K562 (cell line): ENCODE data around the gene EWSR1. TPM values are rescaled to one million over a fixed set of nuclear protein-coding genes. Genes with fewer than 3 reads are reported as not detected.

Experiments
- ATAC-seq: fragments of 200-7000 bp; cut with Tn5 transposase; 3 replicates; pipeline ENCODE4 v1.9.1; 2020; ENCODE audit warnings: moderate library complexity
- BruUV-seq: library from RNA; stranded (reverse); fragments of 400-500 nt; replicated peaks from 2 replicates; lab custom pipeline; 2021; lab: Mats Ljungman, UMichigan
- CTCF ChIA-PET: fragments of 300-600 bp; formaldehyde crosslinking; extraction: SDS; loops from one replicate; lab custom pipeline; 2021; ENCODE audit warnings: low intra/inter-chr PET ratio; lab: Yijun Ruan, JAX
- POLR2A ChIA-PET: fragments of 300-600, 350-650 bp; sonication (Branson Sonifier 250); formaldehyde crosslinking; extraction: SDS; loops from one replicate; lab custom pipeline; 2021; ENCODE audit warnings: antibody characterized with exemption, inconsistent platforms; lab: Yijun Ruan, JAX
- DNase-seq, 4 experiments: peaks; one replicate each; pipeline versions ENCODE4 v3.0.0 to v3.0.0-alpha.2; 2011 to 2018; ENCODE audit warnings: low spot score in 3 of 4, mixed read lengths in 3 of 4; ENCODE audit errors: extremely low read depth in 1 of 4
- FAIRE-seq: peaks from 2 replicates; lab custom pipeline; 2011; peaks lifted over from hg19 to GRCh38; lab: Jason Lieb, UNC
- H2AFZ ChIP-seq: 2 replicates; pipeline ENCODE4 v1.6.0; 2011; ENCODE audit warnings: low read depth, low read length, control low read depth, inconsistent platforms
- H3K27ac ChIP-seq: fragments of 200-600 bp; 3 replicates; pipeline ENCODE4 v1.8.0; 2011; ENCODE audit warnings: low read depth, mild to moderate bottlenecking, control low read depth, inconsistent platforms, low read length, moderate library complexity, mixed read lengths; ENCODE audit errors: extremely low read depth
- H3K27me3 ChIP-seq, 2 experiments: fragments of 300-600 bp in 1 of 2; 2 replicates in 1 of 2; 3 replicates in 1 of 2; pipeline versions ENCODE4 v1.6.0 to v1.8.0; 2011; ENCODE audit warnings: inconsistent platforms in 2 of 2, low read length in 2 of 2, mild to moderate bottlenecking in 1 of 2, mixed read lengths in 1 of 2, moderate library complexity in 1 of 2; ENCODE audit not compliant: control insufficient read depth in 2 of 2, insufficient read depth in 2 of 2
- H3K36me3 ChIP-seq: fragments of 300-600 bp; 3 replicates; pipeline ENCODE4 v1.8.0; 2011; ENCODE audit warnings: mild to moderate bottlenecking, low read length, inconsistent platforms; ENCODE audit not compliant: control insufficient read depth, insufficient read depth
- H3K4me1 ChIP-seq, 2 experiments: fragments of 200-600 bp in 1 of 2; replicated peaks in 1 of 2; 2 replicates in 1 of 2; 3 replicates in 1 of 2; pipeline versions ENCODE4 v1.5.1 to v1.8.0; 2011; ENCODE audit warnings: inconsistent platforms in 2 of 2, low read length in 2 of 2, mild to moderate bottlenecking in 1 of 2, mixed read lengths in 1 of 2, moderate library complexity in 1 of 2; ENCODE audit not compliant: control insufficient read depth in 2 of 2, insufficient read depth in 2 of 2
- H3K4me2 ChIP-seq: 2 replicates; pipeline ENCODE4 v1.6.1; 2011; ENCODE audit warnings: low read length, control low read depth, inconsistent platforms, mixed read lengths; ENCODE audit not compliant: insufficient read depth
- H3K4me3 ChIP-seq: fragments of 200-600 bp; sonication (generic), shearing (Covaris generic); 2 replicates; pipeline ENCODE4 v1.5.1; 2016; ENCODE audit warnings: control low read depth, inconsistent platforms
- H3K79me2 ChIP-seq: fragments of 200-600 bp; 3 replicates; pipeline ENCODE4 v1.8.0; 2011; ENCODE audit warnings: low read length, inconsistent platforms; ENCODE audit not compliant: control insufficient read depth, insufficient read depth
- H3K9ac ChIP-seq, 2 experiments: 2 replicates each; pipeline versions ENCODE4 v1.6.0 to v1.6.1; 2011; ENCODE audit warnings: low read depth in 2 of 2, low read length in 2 of 2, control low read depth in 1 of 2, inconsistent platforms in 1 of 2, mild to moderate bottlenecking in 1 of 2, mixed read lengths in 1 of 2; ENCODE audit not compliant: insufficient read depth in 1 of 2
- H3K9me1 ChIP-seq: one replicate; pipeline ENCODE4 v1.6.0; 2011; ENCODE audit warnings: inconsistent platforms, mild to moderate bottlenecking, low read length, moderate library complexity; ENCODE audit not compliant: control insufficient read depth, insufficient read depth
- H3K9me3 ChIP-seq: replicated peaks from 2 replicates; pipeline ENCODE4 v1.5.1; 2011; ENCODE audit warnings: low read depth, low read length, inconsistent platforms; ENCODE audit not compliant: control insufficient read depth, insufficient read depth
- H4K20me1 ChIP-seq: replicated peaks from 2 replicates; pipeline ENCODE4 v1.6.1; 2011; ENCODE audit warnings: low read length, inconsistent platforms, mixed read lengths; ENCODE audit not compliant: control insufficient read depth, insufficient read depth
- FOXK2 ChIP-seq, 2 experiments: fragments of 450-650 bp; IDR thresholded peaks in 1 of 2; conservative IDR thresholded peaks in 1 of 2; 2 replicates each; pipeline ENCODE4 v1.6.1; 2016; ENCODE audit warnings: low read depth in 2 of 2, mild to moderate bottlenecking in 1 of 2
- RAD51 ChIP-seq: fragments of 450-650 bp; IDR thresholded peaks from 2 replicates; pipeline ENCODE4 v1.7.1; 2016; ENCODE audit warnings: low read depth, mild to moderate bottlenecking, borderline replicate concordance
- ZBTB17 ChIP-seq: fragments of 450-650 bp; formaldehyde crosslinking; IDR thresholded peaks from 2 replicates; pipeline ENCODE4 v1.4.0; 2020; ENCODE audit warnings: mild to moderate bottlenecking
- ZNF282 ChIP-seq: sonication (generic); formaldehyde crosslinking; IDR thresholded peaks from 2 replicates; pipeline ENCODE4 v1.8.1; 2023; ENCODE audit warnings: missing genetic modification reagents
- WGBS: fragments of 100-300 bp; shearing (Covaris generic); methylation state at CpG from one replicate; pipeline ENCODE4 v1.1.6; 2016; ENCODE audit warnings: low coverage, mixed read lengths; ENCODE audit not compliant: insufficient coverage; ENCODE audit errors: missing lambda C conversion rate; 5-methylcytosine and 5-hydroxymethylcytosine counted together
- in situ Hi-C: fragments of 300-500 bp; cut with MboI; formaldehyde crosslinking; loops from 4 replicates; pipeline ENCODE4 v1.15.0; 2018; ENCODE audit warnings: inconsistent platforms, mixed read lengths
- intact Hi-C: fragments of 100-400 bp; cut with micrococcal nuclease; formaldehyde crosslinking; loops from 2 replicates; pipeline ENCODE4 v1.14.2; 2022
- polyA plus RNA-seq, 8 experiments: library from polyadenylated mRNA; depleted of rRNA in 4 of 8; stranded (reverse) in 5 of 8; unstranded in 3 of 8; fragments of >200 nt; fragmentation: Nextera tagmentation in 2 of 8; fragmentation: Illumina TruSeq in 1 of 8; extraction: Ambion mirVana in 2 of 8; extraction: Trizol in 1 of 8; gene quantifications; 2 replicates each; pipeline versions ENCODE4 v1.2.1 to v1.2.3, GENCODE V29; 2011 to 2014; ENCODE audit warnings: inconsistent platforms in 1 of 8, missing spikeins in 1 of 8
- total RNA-seq, 7 experiments: library from RNA; depleted of rRNA in 6 of 7; stranded (reverse); fragments of >200 nt in 6 of 7; fragmentation: Illumina TruSeq in 2 of 7; extraction: Trizol in 2 of 7; gene quantifications; 2 replicates each; pipeline versions ENCODE4 v1.2.1 to v1.2.3, GENCODE V29; 2011 to 2021; ENCODE audit warnings: low replicate concordance in 1 of 7
- TF ChIP-seq, protein P1 (sequence below), 3 experiments: fragments of 200-800 bp in 1 of 3; sonication (Bioruptor generic) in 1 of 3; sonication (generic) in 1 of 3; formaldehyde crosslinking in 1 of 3; IDR thresholded peaks; 2 replicates each; pipeline versions ENCODE4 v1.6.1 to v1.8.0; 2016 to 2022; ENCODE audit warnings: mild to moderate bottlenecking in 2 of 3, missing compliant biosample characterization in 2 of 3, missing genetic modification characterization in 2 of 3, missing genetic modification reagents in 1 of 3
- TF ChIP-seq, protein P2 (sequence below), 3 experiments: IDR thresholded peaks in 2 of 3; conservative IDR thresholded peaks in 1 of 3; 2 replicates each; pipeline ENCODE4 v1.5.1; 2011 to 2012; ENCODE audit warnings: low read length in 3 of 3, mild to moderate bottlenecking in 3 of 3, control low read depth in 2 of 3, improper control_type of control experiment in 1 of 3, inconsistent platforms in 1 of 3, low read depth in 1 of 3, mixed read lengths in 1 of 3, moderate library complexity in 1 of 3; ENCODE audit not compliant: insufficient read depth in 2 of 3
- TF ChIP-seq, protein P3 (sequence below): fragments of 250-450 bp; sonication (Bioruptor Pico); IDR thresholded peaks from 2 replicates; pipeline ENCODE4 v1.8.0; 2022; ENCODE audit warnings: inconsistent platforms

EWSR1 gene
- total and polyA plus RNA-seq, 9 of the 15 experiments (the other 6 are each of a cell fraction or from before 2014, with no cell fraction given): 83.3 to 450 (median 239) TPM

DNA sequence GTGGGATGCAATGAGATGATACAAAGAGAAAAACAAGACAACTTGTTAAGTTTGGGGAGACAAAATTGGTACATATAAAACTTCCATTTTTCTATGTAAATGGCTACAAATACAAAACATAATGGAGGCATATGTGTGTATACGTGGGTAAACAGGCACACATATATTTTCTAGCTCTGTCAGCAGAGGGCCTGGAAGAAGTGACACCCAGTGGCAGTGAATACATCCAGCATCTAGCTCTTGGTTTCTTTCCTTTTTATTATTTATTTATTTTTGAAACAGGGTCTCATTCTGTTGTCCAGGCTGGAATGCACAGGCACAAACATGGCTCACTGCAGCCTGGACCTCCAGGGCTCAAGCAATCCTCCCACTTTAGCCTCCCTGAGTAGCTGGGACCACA lies 52.5 kb downstream of the EWSR1 start:
- Histone ChIP-seq H3K4me1 (peaks cover 0 to 4% of the 10 kb centered on the region in 2 experiments; a peak in 2 of 5 replicates), H3K9ac (no peak overlapping the region), H3K79me2 (no peaks in the 10 kb centered on the region), H3K27ac (no peak overlapping the region), H3K4me2 (no peak overlapping the region), H4K20me1 (no peaks in the 10 kb centered on the region), H3K27me3 (no peaks in the 10 kb centered on the region), H2AFZ (no peak overlapping the region), H3K9me3 (no peaks in the 10 kb centered on the region), H3K4me3 (no peak overlapping the region), H3K36me3 (no peaks in the 10 kb centered on the region), H3K9me1 (no peaks in the 10 kb centered on the region)
- peak; percentile 74 for ATAC-seq
- 17% methylated on average over 1 of the region's 1 CpG for WGBS
- in situ Hi-C loops: no loop called here
- BruUV-seq: no TSS peak
- intact Hi-C loops: no loop called here
- CTCF ChIA-PET: no interaction called here
- TF ChIP-seq FOXK2 (conservative IDR thresholded peaks at IDR 0.05 in 1 of 2, IDR thresholded peaks at IDR 0.05 in 1 of 2; ENCODE audit: low read depth in 2 of 2) (0 out of 4 replicates have a peak, but pooled peaks of 1 of the 2 experiments have one; percentile 30), ZBTB17 (CRISPR knock-in tag) (no peak), RAD51 (no peak), ZNF282 (CRISPR knock-in tag) (no peak)
- TF ChIP-seq, protein P1, sequence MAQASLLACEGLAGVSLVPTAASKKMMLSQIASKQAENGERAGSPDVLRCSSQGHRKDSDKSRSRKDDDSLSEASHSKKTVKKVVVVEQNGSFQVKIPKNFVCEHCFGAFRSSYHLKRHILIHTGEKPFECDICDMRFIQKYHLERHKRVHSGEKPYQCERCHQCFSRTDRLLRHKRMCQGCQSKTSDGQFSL (CRISPR knock-in tag; IDR thresholded peaks at IDR 0.05): no peak
- TF ChIP-seq, protein P1 (tag; IDR thresholded peaks at IDR 0.05): no peak
- TF ChIP-seq, protein P2, sequence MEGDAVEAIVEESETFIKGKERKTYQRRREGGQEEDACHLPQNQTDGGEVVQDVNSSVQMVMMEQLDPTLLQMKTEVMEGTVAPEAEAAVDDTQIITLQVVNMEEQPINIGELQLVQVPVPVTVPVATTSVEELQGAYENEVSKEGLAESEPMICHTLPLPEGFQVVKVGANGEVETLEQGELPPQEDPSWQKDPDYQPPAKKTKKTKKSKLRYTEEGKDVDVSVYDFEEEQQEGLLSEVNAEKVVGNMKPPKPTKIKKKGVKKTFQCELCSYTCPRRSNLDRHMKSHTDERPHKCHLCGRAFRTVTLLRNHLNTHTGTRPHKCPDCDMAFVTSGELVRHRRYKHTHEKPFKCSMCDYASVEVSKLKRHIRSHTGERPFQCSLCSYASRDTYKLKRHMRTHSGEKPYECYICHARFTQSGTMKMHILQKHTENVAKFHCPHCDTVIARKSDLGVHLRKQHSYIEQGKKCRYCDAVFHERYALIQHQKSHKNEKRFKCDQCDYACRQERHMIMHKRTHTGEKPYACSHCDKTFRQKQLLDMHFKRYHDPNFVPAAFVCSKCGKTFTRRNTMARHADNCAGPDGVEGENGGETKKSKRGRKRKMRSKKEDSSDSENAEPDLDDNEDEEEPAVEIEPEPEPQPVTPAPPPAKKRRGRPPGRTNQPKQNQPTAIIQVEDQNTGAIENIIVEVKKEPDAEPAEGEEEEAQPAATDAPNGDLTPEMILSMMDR (IDR thresholded peaks at IDR 0.05 in 2 of 3, conservative IDR thresholded peaks at IDR 0.05 in 1 of 3; ENCODE audit: insufficient read depth in 2 of 3, low read depth in 1 of 3, low read length in 3 of 3): peak; percentile 20 to 74 (median 54); a peak in 4 of 6 replicates
- TF ChIP-seq, protein P3, sequence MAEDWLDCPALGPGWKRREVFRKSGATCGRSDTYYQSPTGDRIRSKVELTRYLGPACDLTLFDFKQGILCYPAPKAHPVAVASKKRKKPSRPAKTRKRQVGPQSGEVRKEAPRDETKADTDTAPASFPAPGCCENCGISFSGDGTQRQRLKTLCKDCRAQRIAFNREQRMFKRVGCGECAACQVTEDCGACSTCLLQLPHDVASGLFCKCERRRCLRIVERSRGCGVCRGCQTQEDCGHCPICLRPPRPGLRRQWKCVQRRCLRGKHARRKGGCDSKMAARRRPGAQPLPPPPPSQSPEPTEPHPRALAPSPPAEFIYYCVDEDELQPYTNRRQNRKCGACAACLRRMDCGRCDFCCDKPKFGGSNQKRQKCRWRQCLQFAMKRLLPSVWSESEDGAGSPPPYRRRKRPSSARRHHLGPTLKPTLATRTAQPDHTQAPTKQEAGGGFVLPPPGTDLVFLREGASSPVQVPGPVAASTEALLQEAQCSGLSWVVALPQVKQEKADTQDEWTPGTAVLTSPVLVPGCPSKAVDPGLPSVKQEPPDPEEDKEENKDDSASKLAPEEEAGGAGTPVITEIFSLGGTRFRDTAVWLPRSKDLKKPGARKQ (CRISPR knock-in tag): no peak
- no peak for DNase-seq
- POLR2A ChIA-PET: no interaction called here
- no peak for FAIRE-seq
